ENCODE measurements around the gene LAMB4. TPM values are rescaled to one million over a fixed set of nuclear protein-coding genes. Genes with fewer than 3 reads are reported as not detected.

Gene LAMB4
- total and polyA plus RNA-seq, 2 of the 4 experiments (the other 2 are of a cell fraction), result 0.12 to 0.18 TPM

- H3K14ac ChIP-seq (replicated peaks; ENCODE audit: low read depth, low read length), result peak overlapping the region; percentile 74
- BruUV-seq (replicated peaks), result no TSS peak
- peak overlapping the region; percentile 94; the same call in 1 of the 2 replicates for H3K27ac ChIP-seq (ENCODE audit: insufficient read depth, low read length)
- ChIA-PET CTCF (interaction anchor here (0.6 to 1.2 kb wide), 3 partner anchors 15 to 112 kb away, joined by 3 read pairs; no protein-coding TSS in a partner anchor), POLR2A (ENCODE audit: unreplicated experiment) (no interaction called here)
- H2BK20ac ChIP-seq (ENCODE audit: low read depth, low read length), result peak overlapping the region; percentile 90
- intact Hi-C loops (cut with micrococcal nuclease), result no loop called here
- peak overlapping the region; percentile 48 for H2BK5ac ChIP-seq (ENCODE audit: low read depth, low read length, poor library complexity, severe bottlenecking)
- H3K4ac ChIP-seq (ENCODE audit: low read depth, low read length), result peak overlapping the region; percentile 76; the same call in 1 of the 2 replicates
- dilution Hi-C loops (cut with HindIII; ENCODE audit: low sequenced_read_pairs, unreplicated experiment), result no loop called here
- no peak overlapping the region for H2AK9ac ChIP-seq (replicated peaks; ENCODE audit: low read depth, low read length, poor library complexity)
- H2AK5ac ChIP-seq (ENCODE audit: low read depth, low read length), result no peak overlapping the region
- H3K4me3 ChIP-seq (ENCODE audit: insufficient read depth, low read depth, low read length), result no peak overlapping the region
- H3K18ac ChIP-seq (ENCODE audit: low read depth, low read length), result peak overlapping the region; percentile 97; the same call in 1 of the 2 replicates
- peak overlapping the region; percentile 83 for H2BK120ac ChIP-seq (ENCODE audit: low read depth, low read length)
- peaks cover 20% of the 10 kb centered on the region for H3K4me1 ChIP-seq (ENCODE audit: control insufficient read depth, insufficient read depth, low read length)
- peak overlapping the region; percentile 36; the same call in 1 of the 2 replicates for H3K56ac ChIP-seq (ENCODE audit: extremely low read depth, insufficient read depth, low read length)
- H3K4me2 ChIP-seq (ENCODE audit: low read depth, low read length), result 0 out of 2 replicates have a peak overlapping the region, but pooled peaks have one; percentile 12
- H3K23ac ChIP-seq (ENCODE audit: low read depth, low read length), result peak overlapping the region; percentile 54; the same call in 1 of the 2 replicates
- no peak overlapping the region for H3K9ac ChIP-seq (ENCODE audit: low read depth, low read length)
- peak overlapping the region; percentile 83 to 95 for H4K8ac ChIP-seq (ENCODE audit: low read depth in 2 of 2, low read length in 2 of 2)
- H3K9me3 ChIP-seq (ENCODE audit: control insufficient read depth, insufficient read depth, low read length), result no peaks in the 10 kb centered on the region
- peaks cover 10% of the 10 kb centered on the region for H3K9me1 ChIP-seq (ENCODE audit: insufficient read depth, low read length)
- peak overlapping the region; percentile 89 for H4K91ac ChIP-seq (ENCODE audit: insufficient read depth, low read depth, low read length)
- H2BK15ac ChIP-seq (ENCODE audit: low read depth, low read length), result peak overlapping the region; percentile 89; the same call in 2 of the 3 replicates
- H3K79me1 ChIP-seq (ENCODE audit: low read depth in 1 of 2, low read length in 2 of 2), result no peaks in the 10 kb centered on the region
- H4K5ac ChIP-seq (ENCODE audit: low read depth, low read length), result peak overlapping the region; percentile 97; the same call in 1 of the 2 replicates
- ATAC-seq (ENCODE audit: low read depth) (no peak), DNase-seq (peak; percentile 76)
- in situ Hi-C loops (cut with MboI; ENCODE audit: low sequenced_read_pairs), result no loop called here
- no peaks in the 10 kb centered on the region for H4K20me1 ChIP-seq (ENCODE audit: insufficient read depth, low read length)
- WGBS, 2 experiments (ENCODE audit: extremely low coverage in 2 of 2, insufficient read length in 1 of 2), result no CpG with 5 or more reads among the region's 1 CpG
- H3K36me3 ChIP-seq (ENCODE audit: control insufficient read depth, insufficient read depth, low read length), result no peaks in the 10 kb centered on the region
- no peaks in the 10 kb centered on the region for H3K27me3 ChIP-seq (ENCODE audit: control insufficient read depth, insufficient read depth, low read length)
- TF ChIP-seq CEBPB (IDR thresholded peaks at IDR 0.05; ENCODE audit: low read depth, low read length), result peak; percentile 41; the same call in 1 of the 2 replicates
- TF ChIP-seq MAFK (IDR thresholded peaks at IDR 0.05; ENCODE audit: low read depth, low read length), result no peak
- no peak overlapping the region for H2AFZ ChIP-seq (replicated peaks; ENCODE audit: low read length, poor library complexity)
Observed at GRCh38 chr7:108094346-108094745, 35.8 kb downstream of the LAMB4 start.
